ENCODE measurements around the gene MIPOL1. TPM values are rescaled to one million over a fixed set of nuclear protein-coding genes. Genes with fewer than 3 reads are reported as not detected.

Gene MIPOL1
- total RNA-seq, 1 donor from 2014 or later, result not detected

GRCh38 chr14:37343307-37344094 lies 145.8 kb downstream of the MIPOL1 start:
- H3K4me1 Mint-ChIP-seq, result no peaks in the 10 kb centered on the region
- DNase-seq (no peak), ATAC-seq (ENCODE audit: low read depth) (no peak)
- POLR2A ChIA-PET, result no interaction called here
- intact Hi-C loops (cut with micrococcal nuclease), result no loop called here
- no peak overlapping the region for H3K27ac Mint-ChIP-seq
- H3K4me3 Mint-ChIP-seq, result no peak overlapping the region
- no peak for TF ChIP-seq CTCF (IDR thresholded peaks at IDR 0.05)
- CTCF ChIA-PET, result no interaction called here
- no peaks in the 10 kb centered on the region for H3K36me3 Mint-ChIP-seq (ENCODE audit: low read depth)
- peaks cover 13% of the 10 kb centered on the region for H3K9me3 Mint-ChIP-seq
- no peaks in the 10 kb centered on the region for H3K27me3 Mint-ChIP-seq

GRCh38 chr14:37363661-37364060 lies 165.9 kb downstream of the MIPOL1 start:
- H3K4me3 Mint-ChIP-seq, result no peak overlapping the region
- H3K36me3 Mint-ChIP-seq (ENCODE audit: low read depth), result no peaks in the 10 kb centered on the region
- POLR2A ChIA-PET, result no interaction called here
- intact Hi-C loops (cut with micrococcal nuclease), result no loop called here
- peaks cover 26% of the 10 kb centered on the region for H3K9me3 Mint-ChIP-seq
- no peaks in the 10 kb centered on the region for H3K4me1 Mint-ChIP-seq
- CTCF ChIA-PET, result no interaction called here
- DNase-seq (no peak), ATAC-seq (ENCODE audit: low read depth) (no peak)
- TF ChIP-seq CTCF (IDR thresholded peaks at IDR 0.05), result no peak
- H3K27me3 Mint-ChIP-seq, result no peaks in the 10 kb centered on the region
- H3K27ac Mint-ChIP-seq, result no peak overlapping the region

DNA sequence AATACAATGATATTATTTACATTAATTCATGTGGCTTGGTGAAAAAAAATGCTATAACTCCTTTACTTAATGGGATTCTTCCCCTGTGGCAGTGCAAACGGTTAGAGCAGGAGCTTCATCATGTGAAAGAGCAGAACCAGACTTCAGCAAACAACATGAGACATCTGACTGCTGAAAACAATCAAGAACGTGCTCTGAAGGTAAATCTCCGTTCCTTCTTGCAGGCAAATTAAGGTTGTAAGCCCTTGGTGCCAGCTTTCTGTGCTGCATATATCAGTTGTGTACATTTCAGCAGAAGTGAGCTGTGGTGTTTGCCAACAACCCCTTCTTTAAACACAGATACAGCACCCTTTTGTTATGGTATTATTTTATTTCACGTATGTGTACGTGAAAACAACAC lies 171.7 kb downstream of the MIPOL1 start:
- no peaks in the 10 kb centered on the region for H3K36me3 Mint-ChIP-seq (ENCODE audit: low read depth)
- H3K27ac Mint-ChIP-seq, result no peak overlapping the region
- intact Hi-C loops (cut with micrococcal nuclease), result no loop called here
- no peak for TF ChIP-seq CTCF (IDR thresholded peaks at IDR 0.05)
- peaks cover 4% of the 10 kb centered on the region for H3K9me3 Mint-ChIP-seq
- CTCF ChIA-PET, result no interaction called here
- no peak for DNase-seq
- no peak overlapping the region for H3K4me3 Mint-ChIP-seq
- no peaks in the 10 kb centered on the region for H3K27me3 Mint-ChIP-seq
- POLR2A ChIA-PET, result no interaction called here
- no peaks in the 10 kb centered on the region for H3K4me1 Mint-ChIP-seq
- no peak for ATAC-seq (ENCODE audit: low read depth)

GRCh38 chr14:37375566-37375965 lies 177.8 kb downstream of the MIPOL1 start:
- ATAC-seq (ENCODE audit: low read depth) (no peak), DNase-seq (no peak)
- POLR2A ChIA-PET, result no interaction called here
- intact Hi-C loops (cut with micrococcal nuclease), result no loop called here
- H3K4me1 Mint-ChIP-seq, result no peaks in the 10 kb centered on the region
- TF ChIP-seq CTCF (IDR thresholded peaks at IDR 0.05), result no peak
- H3K4me3 Mint-ChIP-seq, result no peak overlapping the region
- CTCF ChIA-PET, result no interaction called here
- peaks cover 11% of the 10 kb centered on the region for H3K9me3 Mint-ChIP-seq
- H3K27me3 Mint-ChIP-seq, result no peaks in the 10 kb centered on the region
- H3K36me3 Mint-ChIP-seq (ENCODE audit: low read depth), result no peaks in the 10 kb centered on the region
- H3K27ac Mint-ChIP-seq, result no peak overlapping the region

DNA sequence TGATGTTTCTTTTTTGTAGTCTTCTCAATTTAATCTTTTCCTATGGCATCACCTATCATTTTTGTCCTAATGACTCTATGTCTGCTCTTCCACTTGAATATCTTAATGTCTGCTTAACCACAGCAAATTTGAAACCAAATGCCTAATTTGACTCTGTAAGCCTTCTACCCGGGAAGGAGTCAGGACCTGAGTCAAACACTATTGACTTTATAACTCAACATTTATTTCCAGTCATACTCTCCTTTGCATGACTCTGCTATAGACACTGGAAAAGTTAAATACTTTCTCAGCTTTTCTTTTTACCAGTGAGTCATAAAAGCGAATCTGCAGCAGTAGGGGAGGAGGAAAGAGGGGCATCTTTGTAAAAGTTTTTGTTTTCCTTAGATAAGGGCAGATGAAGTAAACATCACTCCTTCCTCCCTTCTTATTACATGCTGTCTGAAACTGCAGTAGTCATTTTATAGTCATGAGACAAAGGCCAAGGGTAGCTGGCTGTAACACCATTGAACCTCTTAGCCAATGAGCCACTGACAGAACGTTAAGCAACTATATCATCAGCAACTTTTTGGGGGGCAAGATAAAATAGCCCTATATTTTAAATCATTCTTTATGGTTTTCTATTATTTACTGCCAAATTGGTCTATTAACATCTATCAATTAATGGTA lies 179.3 kb downstream of the MIPOL1 start:
- DNase-seq (no peak), ATAC-seq (ENCODE audit: low read depth) (no peak)
- H3K4me1 Mint-ChIP-seq, result no peaks in the 10 kb centered on the region
- no peak overlapping the region for H3K4me3 Mint-ChIP-seq
- no peaks in the 10 kb centered on the region for H3K36me3 Mint-ChIP-seq (ENCODE audit: low read depth)
- H3K27me3 Mint-ChIP-seq, result no peaks in the 10 kb centered on the region
- TF ChIP-seq CTCF (IDR thresholded peaks at IDR 0.05), result no peak
- H3K9me3 Mint-ChIP-seq, result peaks cover 11% of the 10 kb centered on the region
- intact Hi-C loops (cut with micrococcal nuclease), result no loop called here
- CTCF ChIA-PET, result no interaction called here
- POLR2A ChIA-PET, result no interaction called here
- H3K27ac Mint-ChIP-seq, result no peak overlapping the region
